ENCODE measurements around the gene MEGF6.

MEGF6 gene

GRCh38 chr1:3467096-3468036 is 143.9 kb downstream of the MEGF6 start:
- H3K27ac ChIP-seq: no peak overlapping the region
- TF ChIP-seq CTCF (conservative IDR thresholded peaks at IDR 0.05): no peak

GRCh38 chr1:3466366-3467075 is 144.8 kb downstream of the MEGF6 start:
- no peak for TF ChIP-seq CTCF (conservative IDR thresholded peaks at IDR 0.05)
- no peak overlapping the region for H3K27ac ChIP-seq

- TF ChIP-seq CTCF (conservative IDR thresholded peaks at IDR 0.05): no peak
- H3K27ac ChIP-seq: no peak overlapping the region
Observed at GRCh38 chr1:3465935-3466321, 145.4 kb downstream of the MEGF6 start.

- no peak overlapping the region for H3K27ac ChIP-seq
- TF ChIP-seq CTCF (conservative IDR thresholded peaks at IDR 0.05): no peak
Observed at GRCh38 chr1:3465091-3465934, 146.0 kb downstream of the MEGF6 start.

GRCh38 chr1:3464649-3465025 is 146.7 kb downstream of the MEGF6 start:
- TF ChIP-seq CTCF (conservative IDR thresholded peaks at IDR 0.05): no peak
- no peak overlapping the region for H3K27ac ChIP-seq

GRCh38 chr1:3463891-3464648 is 147.2 kb downstream of the MEGF6 start:
- H3K27ac ChIP-seq: no peak overlapping the region
- TF ChIP-seq CTCF (conservative IDR thresholded peaks at IDR 0.05): no peak
